ENCODE data around the gene SOWAHA. TPM values are rescaled to one million over a fixed set of nuclear protein-coding genes. Genes with fewer than 3 reads are reported as not detected.

Gene SOWAHA
- total and polyA plus RNA-seq, 2 of the 4 experiments (the other 2 are of a cell fraction): 0.03 TPM; not detected in 1

DNA sequence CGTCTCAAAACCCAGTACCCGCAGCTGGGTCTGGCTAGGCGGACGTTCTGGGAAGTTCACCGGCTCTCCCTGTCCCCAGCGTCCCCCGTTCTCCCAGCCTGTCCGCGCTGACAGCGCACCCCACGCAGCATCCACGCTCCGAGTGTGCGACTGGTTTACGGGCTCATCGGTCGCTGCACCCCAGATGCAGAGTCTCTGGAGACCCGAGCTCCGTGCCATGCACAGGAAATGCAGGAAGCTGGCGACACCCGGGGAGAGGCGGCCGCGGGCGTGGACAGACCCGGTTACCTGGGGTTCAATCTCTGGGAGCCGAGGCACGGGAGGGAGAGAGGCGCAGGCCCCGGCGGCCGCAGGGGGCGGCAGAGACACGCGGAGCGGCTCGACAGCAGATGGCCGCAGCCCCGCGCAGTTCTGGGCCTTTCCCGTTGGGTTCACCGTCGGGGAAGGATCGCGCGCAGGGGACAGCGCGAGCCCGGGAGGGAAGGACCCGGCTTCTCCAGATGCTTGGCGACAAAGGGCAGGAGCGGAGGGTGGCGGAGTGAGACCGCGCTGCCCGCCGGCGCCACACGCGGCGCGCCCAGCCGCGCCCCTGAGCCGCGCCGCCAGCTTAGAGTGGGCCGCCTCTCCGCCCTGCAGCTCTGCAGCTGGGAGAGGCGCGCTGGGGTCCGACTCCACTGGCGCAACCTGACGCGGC lies 16.8 kb downstream of the SOWAHA start:
- no peak overlapping the region for H3K18ac ChIP-seq (ENCODE audit: low read depth, low read length)
- H2AK5ac ChIP-seq (ENCODE audit: low read depth, low read length): no peak overlapping the region
- peak overlapping the region; percentile 73 for H3K9ac ChIP-seq (ENCODE audit: low read depth, low read length)
- H2BK15ac ChIP-seq (ENCODE audit: low read depth, low read length): no peak overlapping the region; the same call in 2 of the 3 replicates
- no peaks in the 10 kb centered on the region for H4K20me1 ChIP-seq (ENCODE audit: insufficient read depth, low read length)
- peak overlapping the region; percentile 90 for H3K4me2 ChIP-seq (ENCODE audit: low read depth, low read length)
- no peak overlapping the region for H4K5ac ChIP-seq (ENCODE audit: low read depth, low read length)
- peak overlapping the region; percentile 47; the same call in 1 of the 2 replicates for H4K91ac ChIP-seq (ENCODE audit: insufficient read depth, low read depth, low read length)
- ChIA-PET POLR2A (ENCODE audit: unreplicated experiment) (no interaction called here), CTCF (interaction anchor here (0.6 to 1.2 kb wide), 7 partner anchors 12 to 242 kb away, joined by 3 to 7 read pairs (median 4); no protein-coding TSS in a partner anchor)
- no peak overlapping the region for H2BK5ac ChIP-seq (ENCODE audit: low read depth, low read length, poor library complexity, severe bottlenecking)
- intact Hi-C loops (cut with micrococcal nuclease) (loop anchor here (1.0 kb wide), 2 partner anchors 36 to 53 kb away; partner anchors contain the start of genes GDF9 and UQCRQ), dilution Hi-C loops (cut with HindIII; ENCODE audit: low sequenced_read_pairs, unreplicated experiment) (no loop called here), in situ Hi-C loops (cut with MboI; ENCODE audit: low sequenced_read_pairs) (no loop called here)
- peak; percentile 56 for DNase-seq
- H3K14ac ChIP-seq (replicated peaks; ENCODE audit: low read depth, low read length): peak overlapping the region; percentile 83; the same call in 1 of the 2 replicates
- peak overlapping the region; percentile 89 for H3K4ac ChIP-seq (ENCODE audit: low read depth, low read length)
- no TSS peak for BruUV-seq (replicated peaks)
- peaks cover 4% of the 10 kb centered on the region; the same call in 1 of the 2 replicates for H3K9me1 ChIP-seq (ENCODE audit: insufficient read depth, low read length)
- peak overlapping the region; percentile 32; the same call in 1 of the 2 replicates for H3K56ac ChIP-seq (ENCODE audit: extremely low read depth, insufficient read depth, low read length)
- peak overlapping the region; percentile 81 for H2AK9ac ChIP-seq (replicated peaks; ENCODE audit: low read depth, low read length, poor library complexity)
- H3K4me3 ChIP-seq (ENCODE audit: insufficient read depth, low read depth, low read length): peak overlapping the region; percentile 84
- no peak overlapping the region for H2BK20ac ChIP-seq (ENCODE audit: low read depth, low read length)
- H3K27ac ChIP-seq (ENCODE audit: insufficient read depth, low read length): peak overlapping the region; percentile 52; the same call in 1 of the 2 replicates
- H2AFZ ChIP-seq (replicated peaks; ENCODE audit: low read length, poor library complexity): peak overlapping the region; percentile 99
- 0 out of 2 replicates have a peak overlapping the region, but pooled peaks have one; percentile 48 for H2BK120ac ChIP-seq (ENCODE audit: low read depth, low read length)
- no peak overlapping the region for H3K23ac ChIP-seq (ENCODE audit: low read depth, low read length)
- no peaks in the 10 kb centered on the region for H3K9me3 ChIP-seq (ENCODE audit: control insufficient read depth, insufficient read depth, low read length)
- peak; percentile 91 for ATAC-seq (ENCODE audit: low read depth)
- peaks cover 3% of the 10 kb centered on the region; the same call in 1 of the 2 replicates for H3K36me3 ChIP-seq (ENCODE audit: control insufficient read depth, insufficient read depth, low read length)
- 5% methylated on average over 41 of the region's 75 CpGs; no CpG with 5 or more reads in 1 of the 2 experiments for WGBS, 2 experiments (ENCODE audit: extremely low coverage in 2 of 2, insufficient read length in 1 of 2)
- peaks cover 13 to 32% of the 10 kb centered on the region in 2 experiments; a peak in 3 of 4 replicates for H3K79me1 ChIP-seq (ENCODE audit: low read depth in 1 of 2, low read length in 2 of 2)
- H3K4me1 ChIP-seq (ENCODE audit: control insufficient read depth, insufficient read depth, low read length): peaks cover 4% of the 10 kb centered on the region; the same call in 1 of the 2 replicates
- no peaks in the 10 kb centered on the region for H3K27me3 ChIP-seq (ENCODE audit: control insufficient read depth, insufficient read depth, low read length)
- H4K8ac ChIP-seq (ENCODE audit: low read depth in 2 of 2, low read length in 2 of 2): peak overlapping the region; percentile 34 to 63; a peak in 3 of 4 replicates
- TF ChIP-seq CHD1 (IDR thresholded peaks at IDR 0.05; ENCODE audit: low read depth, low read length) (no peak), CEBPB (IDR thresholded peaks at IDR 0.05; ENCODE audit: low read depth, low read length) (no peak), NFE2L2 (IDR thresholded peaks at IDR 0.05; ENCODE audit: low read depth, low read length) (no peak), MXI1 (IDR thresholded peaks at IDR 0.05; ENCODE audit: borderline replicate concordance, low read depth, low read length) (peak; percentile 78), BHLHE40 (IDR thresholded peaks at IDR 0.05; ENCODE audit: low read depth, low read length) (no peak; the same call in 1 of the 2 replicates), SMC3 (IDR thresholded peaks at IDR 0.05; ENCODE audit: low read depth, low read length) (peak; percentile 64), POLR2A (IDR thresholded peaks at IDR 0.05; ENCODE audit: low read depth, low read length) (peak; percentile 24; the same call in 1 of the 2 replicates), RAD21 (IDR thresholded peaks at IDR 0.05; ENCODE audit: low read length) (peak; percentile 82), RCOR1 (IDR thresholded peaks at IDR 0.05; ENCODE audit: insufficient replicate concordance, low read length) (peak; percentile 62), MAZ (IDR thresholded peaks at IDR 0.05; ENCODE audit: borderline replicate concordance, low read depth, low read length) (peak; percentile 73; the same call in 1 of the 2 replicates)
- TF ChIP-seq, protein P1, sequence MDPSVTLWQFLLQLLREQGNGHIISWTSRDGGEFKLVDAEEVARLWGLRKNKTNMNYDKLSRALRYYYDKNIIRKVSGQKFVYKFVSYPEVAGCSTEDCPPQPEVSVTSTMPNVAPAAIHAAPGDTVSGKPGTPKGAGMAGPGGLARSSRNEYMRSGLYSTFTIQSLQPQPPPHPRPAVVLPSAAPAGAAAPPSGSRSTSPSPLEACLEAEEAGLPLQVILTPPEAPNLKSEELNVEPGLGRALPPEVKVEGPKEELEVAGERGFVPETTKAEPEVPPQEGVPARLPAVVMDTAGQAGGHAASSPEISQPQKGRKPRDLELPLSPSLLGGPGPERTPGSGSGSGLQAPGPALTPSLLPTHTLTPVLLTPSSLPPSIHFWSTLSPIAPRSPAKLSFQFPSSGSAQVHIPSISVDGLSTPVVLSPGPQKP (IDR thresholded peaks at IDR 0.05; ENCODE audit: borderline replicate concordance, low read depth, low read length): no peak
- TF ChIP-seq, protein P2, sequence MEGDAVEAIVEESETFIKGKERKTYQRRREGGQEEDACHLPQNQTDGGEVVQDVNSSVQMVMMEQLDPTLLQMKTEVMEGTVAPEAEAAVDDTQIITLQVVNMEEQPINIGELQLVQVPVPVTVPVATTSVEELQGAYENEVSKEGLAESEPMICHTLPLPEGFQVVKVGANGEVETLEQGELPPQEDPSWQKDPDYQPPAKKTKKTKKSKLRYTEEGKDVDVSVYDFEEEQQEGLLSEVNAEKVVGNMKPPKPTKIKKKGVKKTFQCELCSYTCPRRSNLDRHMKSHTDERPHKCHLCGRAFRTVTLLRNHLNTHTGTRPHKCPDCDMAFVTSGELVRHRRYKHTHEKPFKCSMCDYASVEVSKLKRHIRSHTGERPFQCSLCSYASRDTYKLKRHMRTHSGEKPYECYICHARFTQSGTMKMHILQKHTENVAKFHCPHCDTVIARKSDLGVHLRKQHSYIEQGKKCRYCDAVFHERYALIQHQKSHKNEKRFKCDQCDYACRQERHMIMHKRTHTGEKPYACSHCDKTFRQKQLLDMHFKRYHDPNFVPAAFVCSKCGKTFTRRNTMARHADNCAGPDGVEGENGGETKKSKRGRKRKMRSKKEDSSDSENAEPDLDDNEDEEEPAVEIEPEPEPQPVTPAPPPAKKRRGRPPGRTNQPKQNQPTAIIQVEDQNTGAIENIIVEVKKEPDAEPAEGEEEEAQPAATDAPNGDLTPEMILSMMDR (conservative IDR thresholded peaks at IDR 0.05; ENCODE audit: low read depth, low read length): peak; percentile 88
- TF ChIP-seq, protein P3, sequence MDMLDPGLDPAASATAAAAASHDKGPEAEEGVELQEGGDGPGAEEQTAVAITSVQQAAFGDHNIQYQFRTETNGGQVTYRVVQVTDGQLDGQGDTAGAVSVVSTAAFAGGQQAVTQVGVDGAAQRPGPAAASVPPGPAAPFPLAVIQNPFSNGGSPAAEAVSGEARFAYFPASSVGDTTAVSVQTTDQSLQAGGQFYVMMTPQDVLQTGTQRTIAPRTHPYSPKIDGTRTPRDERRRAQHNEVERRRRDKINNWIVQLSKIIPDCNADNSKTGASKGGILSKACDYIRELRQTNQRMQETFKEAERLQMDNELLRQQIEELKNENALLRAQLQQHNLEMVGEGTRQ (IDR thresholded peaks at IDR 0.05; ENCODE audit: low read depth, low read length): no peak
